Uterus (tissue), 2 donors: ENCODE results near the gene ACAA2.

Source experiments
- POLR2A ChIP-seq, 2 donors: fragments of 450-650 bp; IDR thresholded peaks; one replicate each; pipeline ENCODE4 v1.6.1; 2016; ENCODE audit warnings: antibody characterized with exemption in 2 of 2, mild to moderate bottlenecking in 1 of 2, moderate library complexity in 1 of 2
- TF ChIP-seq, protein P1 (sequence below), 4 experiments: fragments of 200-600 bp in 2 of 4; fragments of 450-650 bp in 2 of 4; sonication (generic) in 2 of 4; IDR thresholded peaks; one replicate each; pipeline ENCODE4 v1.5.1; 2016 to 2019; ENCODE audit warnings: antibody characterized with exemption in 4 of 4, mild to moderate bottlenecking in 2 of 4, moderate library complexity in 1 of 4

GRCh38 chr18:49745045-49746014 lies 68.0 kb downstream of the ACAA2 start:
- no peak for TF ChIP-seq POLR2A (IDR thresholded peaks at IDR 0.05)
- TF ChIP-seq, protein P1, sequence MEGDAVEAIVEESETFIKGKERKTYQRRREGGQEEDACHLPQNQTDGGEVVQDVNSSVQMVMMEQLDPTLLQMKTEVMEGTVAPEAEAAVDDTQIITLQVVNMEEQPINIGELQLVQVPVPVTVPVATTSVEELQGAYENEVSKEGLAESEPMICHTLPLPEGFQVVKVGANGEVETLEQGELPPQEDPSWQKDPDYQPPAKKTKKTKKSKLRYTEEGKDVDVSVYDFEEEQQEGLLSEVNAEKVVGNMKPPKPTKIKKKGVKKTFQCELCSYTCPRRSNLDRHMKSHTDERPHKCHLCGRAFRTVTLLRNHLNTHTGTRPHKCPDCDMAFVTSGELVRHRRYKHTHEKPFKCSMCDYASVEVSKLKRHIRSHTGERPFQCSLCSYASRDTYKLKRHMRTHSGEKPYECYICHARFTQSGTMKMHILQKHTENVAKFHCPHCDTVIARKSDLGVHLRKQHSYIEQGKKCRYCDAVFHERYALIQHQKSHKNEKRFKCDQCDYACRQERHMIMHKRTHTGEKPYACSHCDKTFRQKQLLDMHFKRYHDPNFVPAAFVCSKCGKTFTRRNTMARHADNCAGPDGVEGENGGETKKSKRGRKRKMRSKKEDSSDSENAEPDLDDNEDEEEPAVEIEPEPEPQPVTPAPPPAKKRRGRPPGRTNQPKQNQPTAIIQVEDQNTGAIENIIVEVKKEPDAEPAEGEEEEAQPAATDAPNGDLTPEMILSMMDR (IDR thresholded peaks at IDR 0.05), result no peak
